Measurements from ENCODE around the gene SORBS1.

DNA sequence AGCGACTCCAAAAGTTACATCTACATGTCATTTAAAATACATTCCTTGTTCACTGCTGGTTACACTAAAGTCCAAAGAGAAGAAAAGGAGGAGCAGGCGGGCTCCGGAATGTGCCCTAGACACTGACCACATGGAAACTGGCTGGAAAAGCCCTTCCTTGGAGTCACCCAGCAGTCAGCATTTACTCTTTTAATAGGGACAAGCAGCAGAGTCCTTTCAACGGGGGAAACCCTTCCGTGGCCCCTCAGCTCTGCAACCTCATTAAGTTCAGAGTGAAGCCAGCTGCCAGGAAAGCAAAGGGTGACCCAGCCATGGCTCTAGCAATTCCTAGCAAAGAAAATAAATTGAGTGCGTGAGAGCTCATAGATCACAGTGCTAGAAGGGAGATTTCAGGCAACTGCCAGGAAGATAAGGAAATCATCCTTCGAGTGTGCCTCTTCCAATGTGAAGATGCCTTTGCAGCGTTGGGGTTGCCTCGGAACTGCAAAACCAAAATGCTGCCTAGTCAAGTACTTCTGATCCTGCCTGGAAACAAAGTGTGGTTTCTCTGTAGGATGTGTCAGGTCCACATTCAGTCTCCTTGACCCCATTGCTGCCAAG lies 101.6 kb downstream of the SORBS1 start:
- TF ChIP-seq, protein P1, sequence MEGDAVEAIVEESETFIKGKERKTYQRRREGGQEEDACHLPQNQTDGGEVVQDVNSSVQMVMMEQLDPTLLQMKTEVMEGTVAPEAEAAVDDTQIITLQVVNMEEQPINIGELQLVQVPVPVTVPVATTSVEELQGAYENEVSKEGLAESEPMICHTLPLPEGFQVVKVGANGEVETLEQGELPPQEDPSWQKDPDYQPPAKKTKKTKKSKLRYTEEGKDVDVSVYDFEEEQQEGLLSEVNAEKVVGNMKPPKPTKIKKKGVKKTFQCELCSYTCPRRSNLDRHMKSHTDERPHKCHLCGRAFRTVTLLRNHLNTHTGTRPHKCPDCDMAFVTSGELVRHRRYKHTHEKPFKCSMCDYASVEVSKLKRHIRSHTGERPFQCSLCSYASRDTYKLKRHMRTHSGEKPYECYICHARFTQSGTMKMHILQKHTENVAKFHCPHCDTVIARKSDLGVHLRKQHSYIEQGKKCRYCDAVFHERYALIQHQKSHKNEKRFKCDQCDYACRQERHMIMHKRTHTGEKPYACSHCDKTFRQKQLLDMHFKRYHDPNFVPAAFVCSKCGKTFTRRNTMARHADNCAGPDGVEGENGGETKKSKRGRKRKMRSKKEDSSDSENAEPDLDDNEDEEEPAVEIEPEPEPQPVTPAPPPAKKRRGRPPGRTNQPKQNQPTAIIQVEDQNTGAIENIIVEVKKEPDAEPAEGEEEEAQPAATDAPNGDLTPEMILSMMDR (IDR thresholded peaks at IDR 0.05) = no peak
- TF ChIP-seq POLR2A (IDR thresholded peaks at IDR 0.05) (no peak), POLR2AphosphoS5 (IDR thresholded peaks at IDR 0.05) (no peak)
